SK-N-DZ (cell line): ENCODE measurements around the gene TMEM51. TPM values are rescaled to one million over a fixed set of nuclear protein-coding genes. Genes with fewer than 3 reads are reported as not detected.

Experiments used
- DNase-seq: peaks from one replicate; pipeline ENCODE4 v3.0.0-alpha.2; 2015; ENCODE audit warnings: low spot score
- polyA plus RNA-seq, 2 experiments: library from polyadenylated mRNA; depleted of rRNA; stranded (reverse); fragments of >200 nt; gene quantifications; 2 replicates each; pipeline ENCODE4 v1.2.3, GENCODE V29; 2014

The TMEM51 gene, protein sequence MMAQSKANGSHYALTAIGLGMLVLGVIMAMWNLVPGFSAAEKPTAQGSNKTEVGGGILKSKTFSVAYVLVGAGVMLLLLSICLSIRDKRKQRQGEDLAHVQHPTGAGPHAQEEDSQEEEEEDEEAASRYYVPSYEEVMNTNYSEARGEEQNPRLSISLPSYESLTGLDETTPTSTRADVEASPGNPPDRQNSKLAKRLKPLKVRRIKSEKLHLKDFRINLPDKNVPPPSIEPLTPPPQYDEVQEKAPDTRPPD
- polyA plus RNA-seq (2014; cell fraction: cytosol; rRNA removed): 27.4 and 37.8 TPM in 2 replicates
- 11.9 and 19.9 TPM in 2 replicates for polyA plus RNA-seq (2014; cell fraction: nucleus; rRNA removed)

DNA sequence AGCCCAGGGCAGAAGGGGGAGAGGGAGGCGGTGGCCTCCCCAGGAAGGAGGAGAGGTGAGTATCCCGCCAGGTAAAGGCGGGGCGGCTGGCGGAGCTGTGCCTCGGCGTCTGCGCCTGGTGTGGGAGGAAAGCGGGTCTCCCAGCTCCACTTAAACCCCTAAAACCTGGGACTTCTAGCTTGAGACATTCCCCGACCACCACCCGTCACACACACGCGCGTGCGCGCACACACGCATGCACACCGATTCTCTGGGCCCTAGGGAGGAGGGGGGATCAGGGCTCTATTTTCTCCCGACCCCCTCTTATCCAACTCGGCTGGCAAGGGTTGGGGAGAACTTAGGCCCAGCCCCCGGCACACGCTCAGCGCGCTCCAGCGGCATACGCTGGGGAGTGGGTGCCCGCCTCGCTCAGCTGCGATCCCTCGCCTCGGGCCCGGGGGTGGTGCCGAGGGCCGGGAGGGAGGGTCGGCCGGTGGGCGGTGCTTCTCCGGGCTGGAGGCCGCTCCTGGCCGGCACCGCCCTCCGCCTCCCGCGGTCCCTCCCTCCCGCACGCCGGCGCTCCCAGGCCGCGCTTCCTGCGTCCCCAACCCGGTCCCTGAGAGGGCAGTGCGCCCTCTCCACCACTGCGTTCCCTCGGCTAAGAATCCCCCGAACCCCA is at the start of gene TMEM51:
Gene TMEM51 (plus strand): TSS at position 564 of the 658 bp plus-strand sequence. CDS start 61,341 bp downstream, outside the sequence.
- DNase-seq: peak; percentile 73

DNA sequence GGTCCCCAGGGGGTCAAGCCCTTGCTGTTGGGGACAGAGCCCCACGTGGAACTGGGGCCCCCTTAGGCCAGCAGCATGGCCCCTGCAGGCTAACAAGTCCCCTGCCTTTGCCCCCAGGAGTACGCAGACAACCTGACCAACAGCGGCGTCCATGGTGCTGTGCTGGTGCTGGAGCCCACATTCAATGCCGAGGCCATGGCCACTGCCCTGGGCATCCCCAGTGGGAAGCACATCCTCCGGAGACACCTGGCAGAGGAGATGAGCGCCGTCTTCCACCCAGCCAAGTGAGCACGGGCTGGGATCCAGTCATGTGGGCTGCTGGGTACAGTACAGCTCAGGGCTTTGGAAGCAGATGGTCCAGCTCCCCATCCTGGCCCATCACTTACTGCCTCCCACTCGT is 49.6 kb upstream of the TMEM51 start:
- no peak for DNase-seq

DNA sequence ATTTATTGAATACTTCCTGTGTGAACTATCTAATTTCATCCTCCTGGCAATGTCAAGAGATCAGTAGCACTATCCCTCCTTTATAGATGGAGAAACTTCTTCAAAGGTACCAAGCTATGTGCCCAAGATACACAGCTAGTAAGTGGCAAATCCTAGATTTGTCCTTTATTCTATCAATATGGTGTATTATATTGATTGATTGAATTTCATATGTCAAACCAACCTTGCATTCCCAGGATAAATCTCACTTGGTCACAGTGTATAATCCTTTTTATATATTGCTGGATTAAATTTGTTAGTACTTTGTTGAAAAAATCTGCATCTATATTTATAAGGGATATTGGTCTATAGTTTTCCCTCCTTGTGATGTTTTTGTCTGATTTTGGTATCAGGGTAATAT is 48.8 kb upstream of the TMEM51 start:
- no peak for DNase-seq

DNA sequence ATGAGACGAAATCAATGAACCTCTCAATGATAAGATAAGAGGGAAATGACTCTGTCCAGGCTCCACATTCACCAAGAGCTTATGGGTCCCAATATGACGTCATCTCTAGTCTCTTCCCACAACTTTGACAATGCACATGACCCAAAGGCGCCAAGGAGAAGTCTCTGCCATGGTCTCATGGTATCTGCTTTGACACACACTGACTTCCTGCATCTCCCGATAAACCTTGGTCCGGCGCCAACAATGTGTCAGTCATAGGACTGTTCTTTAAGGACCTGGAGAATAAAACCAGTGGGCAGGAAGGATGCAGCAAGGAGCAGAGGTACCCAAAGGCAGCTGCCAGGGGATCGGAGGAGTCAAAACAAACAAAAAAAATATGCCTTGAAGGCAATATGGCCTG is 46.9 kb upstream of the TMEM51 start:
- DNase-seq: peak; percentile 34

DNA sequence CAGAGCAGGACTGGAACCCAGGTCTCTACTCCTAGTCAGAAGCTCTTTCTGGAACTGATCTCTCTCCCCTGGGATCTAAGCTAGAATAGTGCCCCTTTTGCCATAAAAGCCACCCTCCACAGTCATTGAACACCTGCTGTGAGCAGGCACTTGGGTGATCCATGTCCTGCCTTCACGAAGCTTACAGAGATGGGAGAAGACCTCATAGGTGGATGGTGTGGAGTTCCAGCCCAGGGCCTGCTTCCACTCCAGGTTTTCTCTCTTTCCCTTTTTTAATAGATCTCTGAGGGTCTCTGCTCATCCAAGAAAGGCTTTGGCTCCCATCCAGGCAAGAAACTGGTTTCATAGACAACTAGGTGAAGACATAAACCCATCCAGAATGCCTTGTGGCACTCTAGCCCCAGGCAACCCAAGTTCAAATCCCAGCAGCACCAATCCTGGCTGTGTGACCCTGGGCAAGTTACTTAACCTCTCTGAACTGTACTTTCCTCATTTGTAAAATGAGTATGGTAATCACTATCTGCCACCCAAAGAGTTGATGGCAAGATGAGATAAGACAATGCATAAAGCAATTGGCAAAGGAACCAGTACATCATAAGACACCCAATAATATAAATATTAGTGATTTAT is 46.4 kb upstream of the TMEM51 start:
- DNase-seq: peak; percentile 22

DNA sequence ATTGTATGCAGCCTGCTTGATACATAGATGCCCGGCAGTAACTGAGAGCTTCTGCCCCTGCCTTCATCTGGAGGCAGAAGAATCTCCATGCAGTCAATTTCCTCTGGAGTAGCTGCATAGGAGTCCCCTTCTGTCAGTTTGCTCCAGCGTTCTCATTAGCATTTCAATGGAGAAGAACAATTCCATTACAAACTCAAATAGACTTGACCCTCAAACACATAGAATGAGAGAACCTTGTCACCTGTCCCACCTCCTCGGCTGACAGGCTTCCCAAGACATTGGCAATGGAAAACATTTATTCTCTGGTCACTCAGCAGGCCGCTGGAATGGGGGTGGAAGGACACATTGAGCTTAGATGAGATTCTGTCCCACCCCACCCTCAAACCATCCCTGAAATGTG is 45.6 kb upstream of the TMEM51 start:
- no peak for DNase-seq

DNA sequence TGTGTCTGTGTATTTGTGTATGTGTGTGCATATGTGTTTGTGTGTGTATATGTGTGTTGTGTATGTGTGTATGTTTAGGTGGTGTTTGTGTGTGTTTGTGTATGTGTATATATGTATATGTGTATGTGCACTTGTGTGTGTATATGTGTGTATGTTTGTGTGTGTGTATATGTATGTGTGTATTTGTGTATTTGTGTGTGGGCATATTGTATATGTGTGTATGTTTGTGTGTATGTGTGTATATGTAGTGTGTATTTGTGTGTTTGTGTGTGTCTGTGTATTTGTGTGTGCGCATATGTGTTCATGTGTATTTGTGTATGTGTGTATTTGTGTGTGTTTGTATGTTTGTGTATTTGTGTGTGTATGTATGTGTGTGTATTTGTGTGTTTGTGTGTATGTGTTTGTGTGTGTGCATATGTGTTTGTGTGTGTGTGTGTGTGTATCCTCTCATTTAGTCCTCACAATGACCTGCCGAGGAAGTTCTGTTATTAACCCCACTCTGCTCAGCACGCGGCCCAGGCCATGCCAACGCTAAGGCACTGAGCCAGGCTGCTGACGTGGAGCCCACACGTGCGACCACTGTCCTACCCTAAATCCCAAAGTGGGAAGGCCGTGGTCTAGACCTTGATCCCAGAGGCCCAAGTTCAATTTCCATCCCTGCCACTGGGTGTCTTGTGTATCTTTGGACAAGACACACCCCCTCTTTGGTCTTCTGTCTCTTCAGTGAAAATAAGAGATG is 43.2 kb upstream of the TMEM51 start:
- DNase-seq: no peak

DNA sequence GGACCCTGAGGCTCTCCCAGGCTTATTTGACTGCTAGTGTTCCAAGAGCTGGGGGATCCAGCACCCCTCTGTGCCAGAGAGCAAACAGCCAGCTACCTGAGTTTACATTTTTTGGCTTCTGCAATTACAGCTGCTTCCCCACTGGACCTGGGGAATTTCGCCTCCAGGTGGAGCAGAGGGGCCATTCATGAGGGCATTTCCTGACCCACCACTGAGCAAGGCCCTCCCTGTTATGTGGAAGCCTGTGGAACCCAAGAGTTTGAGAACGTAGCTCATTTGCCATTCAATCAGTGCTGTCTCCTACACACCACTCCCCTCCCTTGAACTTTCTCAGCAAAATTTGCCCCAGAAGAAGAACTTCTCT is 42.7 kb upstream of the TMEM51 start:
- DNase-seq: no peak

DNA sequence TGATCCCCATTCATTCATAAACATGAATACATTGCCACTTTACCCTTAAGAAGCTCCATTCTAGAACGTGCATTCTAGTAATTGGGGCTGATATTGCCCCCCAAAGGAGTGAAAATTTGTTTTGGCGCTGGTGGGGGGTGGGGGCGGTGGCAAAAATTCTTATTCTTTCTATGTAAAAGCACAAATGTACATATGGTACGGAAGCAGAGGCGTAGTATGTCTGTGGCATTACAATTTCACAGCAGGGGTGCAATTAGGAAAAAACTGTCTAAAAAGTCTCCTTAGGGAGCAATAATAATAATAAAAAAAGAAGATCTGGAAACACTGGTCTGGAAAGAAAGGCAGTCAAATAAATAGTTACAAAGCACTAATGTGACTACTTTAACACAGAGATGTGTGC is 40.4 kb upstream of the TMEM51 start:
- DNase-seq: no peak

DNA sequence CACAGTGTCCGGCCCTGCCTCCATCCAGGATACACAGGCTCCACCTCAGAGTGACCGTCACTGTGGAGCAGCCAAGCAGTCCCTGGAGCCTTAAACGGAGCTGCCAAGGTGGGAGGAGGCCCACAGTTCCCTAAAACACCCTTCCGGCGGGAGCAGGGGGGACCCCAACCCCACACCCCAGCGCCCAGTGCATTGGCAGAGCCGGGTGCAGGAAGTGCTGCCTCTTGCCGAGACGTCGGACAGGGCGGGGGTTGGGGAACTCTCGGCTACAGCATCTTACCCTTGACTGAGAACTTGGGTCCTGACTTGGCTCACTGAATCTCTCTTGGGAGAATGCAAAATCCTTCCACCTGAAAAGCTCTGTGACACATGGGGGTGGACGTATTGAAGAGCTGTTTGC is 38.7 kb upstream of the TMEM51 start:
- no peak for DNase-seq

DNA sequence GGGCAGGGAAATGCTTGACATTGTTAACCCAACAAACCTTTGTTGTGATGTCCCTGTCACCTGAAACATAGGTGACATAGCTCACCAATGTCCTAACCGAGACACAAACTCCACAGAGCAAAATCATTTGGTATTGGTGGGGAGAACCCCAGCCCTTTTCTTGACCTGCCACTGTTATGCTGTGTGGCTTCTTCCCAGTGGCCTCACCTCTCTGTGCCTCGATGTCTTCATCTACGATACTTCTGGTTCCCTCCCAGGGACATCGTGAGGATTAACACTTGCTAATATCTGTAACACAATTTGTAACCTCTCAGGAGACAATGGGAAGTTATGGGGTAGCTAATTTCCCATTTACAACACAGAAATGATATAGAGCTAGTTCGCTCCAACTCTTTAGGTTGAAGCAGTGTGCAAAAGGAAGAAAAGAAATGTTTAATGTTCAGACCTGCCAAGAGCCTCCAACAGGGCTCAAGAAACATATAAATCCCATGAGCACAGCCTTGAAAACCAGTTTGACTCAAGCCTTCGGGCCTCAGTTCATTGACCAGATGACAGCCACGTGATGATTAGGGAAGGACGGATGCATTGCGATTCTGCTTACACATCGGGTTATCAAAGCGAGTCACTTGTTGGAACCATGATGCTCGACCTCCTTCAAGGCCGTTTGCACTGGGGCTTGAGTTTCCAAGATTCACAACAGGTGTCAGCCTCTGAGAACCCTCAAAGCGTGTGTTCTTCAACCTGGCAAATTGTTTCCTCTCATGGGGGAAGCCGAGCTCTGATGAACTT is 37.8 kb upstream of the TMEM51 start:
- no peak for DNase-seq

DNA sequence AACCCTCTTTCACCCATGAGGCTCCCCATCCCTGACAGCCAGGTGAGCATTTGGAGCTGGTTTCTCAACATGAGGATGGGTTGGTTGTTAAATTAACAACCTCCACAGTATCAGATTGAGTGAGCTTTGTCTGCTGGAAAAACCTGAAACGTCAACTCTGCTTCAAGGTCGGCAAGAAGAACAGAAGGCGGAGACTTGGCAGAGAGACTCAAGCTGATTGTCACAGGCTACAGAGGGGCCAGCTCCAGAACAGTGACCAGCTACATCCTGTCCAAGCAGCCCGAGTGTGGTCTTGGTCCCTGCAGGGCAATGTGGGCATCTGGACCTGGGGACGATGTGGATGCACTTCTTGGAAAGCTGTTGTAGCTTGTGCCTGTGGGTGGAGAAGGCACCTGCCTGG is 36.6 kb upstream of the TMEM51 start:
- DNase-seq: no peak

DNA sequence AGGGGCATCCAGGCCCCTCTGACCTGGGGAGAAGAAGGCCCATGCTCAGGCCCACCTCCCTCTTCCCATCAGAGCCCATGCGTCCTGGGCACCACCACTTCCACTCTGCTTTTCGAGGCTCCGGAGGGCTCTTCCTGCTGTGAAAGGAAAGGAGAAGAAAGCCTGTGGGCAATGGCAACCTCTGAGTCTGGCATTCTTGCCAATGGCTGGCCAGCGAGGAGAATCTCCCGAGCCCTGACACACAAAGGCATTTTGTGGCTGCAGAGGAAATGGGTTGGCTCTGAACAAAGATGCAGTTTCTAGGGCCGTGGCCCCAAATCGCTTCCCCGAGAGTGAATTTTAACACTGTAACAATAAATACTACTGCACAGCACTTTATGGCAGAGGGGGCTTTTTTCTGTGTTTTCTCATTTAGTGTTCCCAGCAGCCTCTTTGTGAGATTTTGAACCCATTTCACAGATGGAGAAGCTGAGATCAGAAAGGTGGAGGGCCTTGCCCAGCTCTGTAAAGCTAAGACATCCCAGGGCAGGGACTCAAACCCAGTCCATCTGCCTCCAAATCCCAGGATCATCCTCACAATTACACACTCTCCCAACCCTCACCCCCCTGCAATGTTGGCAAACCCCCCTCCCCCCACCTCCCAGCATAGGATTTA is 35.7 kb upstream of the TMEM51 start:
- DNase-seq: no peak

DNA sequence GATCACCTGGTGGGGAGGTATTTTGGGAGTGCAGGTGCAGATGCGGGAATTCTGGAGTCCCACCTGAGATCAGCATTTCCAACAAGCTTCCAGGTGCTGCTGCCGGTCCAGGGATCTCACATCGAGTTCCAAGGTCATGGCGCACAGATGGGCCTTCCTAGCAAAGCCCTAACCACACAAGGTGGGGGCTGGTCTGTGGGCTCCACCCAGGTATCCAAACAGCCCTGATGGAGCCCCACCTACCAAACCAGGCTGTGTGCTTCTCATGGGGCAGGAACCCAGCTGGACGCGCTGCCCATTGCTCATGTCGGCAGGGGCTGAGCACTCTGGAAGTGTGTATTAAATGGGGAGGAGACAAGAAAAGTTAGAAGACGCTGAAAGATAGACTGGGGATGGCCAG is 35.0 kb upstream of the TMEM51 start:
- DNase-seq: no peak

DNA sequence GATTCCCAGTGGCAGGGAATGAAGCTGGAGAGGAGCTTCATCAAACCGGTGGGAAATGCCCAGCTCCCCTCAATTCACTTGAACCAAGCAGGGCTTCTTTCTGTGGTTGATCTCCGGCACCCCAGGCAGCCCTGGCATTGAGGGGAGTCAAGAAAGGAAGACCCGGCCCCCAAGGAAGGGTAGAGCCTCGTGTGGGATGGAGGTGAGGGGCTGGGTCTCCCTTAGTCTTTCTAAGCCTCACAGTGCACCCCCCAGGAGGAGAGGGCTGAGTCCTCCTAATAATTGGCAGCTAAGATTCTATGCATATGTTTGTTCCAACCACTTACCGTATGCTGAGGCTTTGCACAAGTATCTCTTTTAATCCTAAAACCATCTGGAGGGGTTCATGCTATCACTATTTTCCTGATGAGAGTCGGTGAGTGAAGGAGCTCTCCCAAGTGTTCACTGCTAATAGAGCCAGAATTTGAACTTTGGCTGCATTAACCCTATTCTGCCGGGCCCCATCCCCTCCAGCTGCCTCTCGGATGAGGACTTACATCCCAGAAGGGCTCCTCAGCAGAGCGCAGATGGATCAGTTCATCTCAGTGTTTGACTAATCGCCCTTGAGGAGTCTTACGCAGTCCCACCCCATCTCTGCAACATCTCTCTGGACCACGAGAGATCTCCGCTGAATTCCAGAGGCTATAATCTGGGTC is 33.1 kb upstream of the TMEM51 start:
- no peak for DNase-seq

DNA sequence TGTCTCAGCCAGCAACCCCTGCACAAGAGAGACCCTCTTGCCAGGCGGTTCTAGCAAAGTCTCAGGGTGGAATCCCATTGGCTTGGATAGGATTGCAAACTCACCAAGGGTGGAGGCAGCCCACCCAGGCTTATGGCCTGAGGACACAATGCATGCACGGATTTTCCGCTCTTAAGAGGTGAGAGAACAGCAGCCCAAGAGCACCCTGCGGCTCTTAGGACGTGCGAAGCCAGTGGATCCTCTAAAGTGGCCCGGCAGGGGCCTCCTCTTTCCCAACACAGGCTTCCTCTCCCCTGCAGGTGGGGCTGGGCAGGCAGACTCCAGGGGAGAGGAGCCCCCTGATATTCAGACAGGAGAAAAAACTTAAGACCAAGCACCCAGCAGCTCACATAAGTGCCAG is 31.2 kb upstream of the TMEM51 start:
- no peak for DNase-seq

DNA sequence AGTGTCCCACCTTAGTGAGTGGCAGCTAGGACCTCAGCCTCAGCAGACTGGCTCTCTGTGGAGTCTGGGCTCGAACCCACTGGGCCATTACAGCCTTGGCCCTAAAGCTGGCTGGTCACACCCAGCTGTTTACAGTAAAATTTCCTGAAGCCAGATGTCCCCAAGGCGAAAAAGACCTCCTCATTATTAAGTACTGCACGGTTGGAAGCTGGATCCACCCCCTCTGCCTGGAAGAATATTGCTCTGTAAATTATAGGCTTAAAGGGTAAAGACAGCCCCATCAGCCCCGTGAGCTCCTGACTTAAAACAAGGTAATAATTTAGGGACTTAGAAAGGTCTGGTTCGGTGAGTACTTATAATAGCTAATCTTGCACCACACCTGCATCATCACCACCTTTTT is 30.3 kb upstream of the TMEM51 start:
- DNase-seq: no peak

DNA sequence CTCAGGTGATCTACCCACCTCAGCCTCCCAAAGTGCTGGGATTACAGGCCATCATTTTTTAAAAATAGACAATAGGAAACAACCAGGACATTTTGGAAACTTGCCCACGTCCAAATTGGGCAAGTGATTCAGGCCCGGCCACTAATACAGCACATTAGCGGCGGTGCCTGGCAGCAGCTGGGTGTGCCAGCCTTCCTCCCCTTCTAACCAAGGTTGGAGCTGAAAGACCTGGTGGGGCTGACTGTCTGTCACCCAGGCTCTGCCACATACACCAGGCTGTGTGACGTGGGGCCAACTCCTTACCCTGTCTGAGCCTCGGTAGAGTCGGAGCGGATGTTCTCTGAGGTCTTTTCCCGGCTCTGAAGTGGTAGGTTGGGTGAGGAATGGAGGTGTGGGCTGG is 29.6 kb upstream of the TMEM51 start:
- no peak for DNase-seq

DNA sequence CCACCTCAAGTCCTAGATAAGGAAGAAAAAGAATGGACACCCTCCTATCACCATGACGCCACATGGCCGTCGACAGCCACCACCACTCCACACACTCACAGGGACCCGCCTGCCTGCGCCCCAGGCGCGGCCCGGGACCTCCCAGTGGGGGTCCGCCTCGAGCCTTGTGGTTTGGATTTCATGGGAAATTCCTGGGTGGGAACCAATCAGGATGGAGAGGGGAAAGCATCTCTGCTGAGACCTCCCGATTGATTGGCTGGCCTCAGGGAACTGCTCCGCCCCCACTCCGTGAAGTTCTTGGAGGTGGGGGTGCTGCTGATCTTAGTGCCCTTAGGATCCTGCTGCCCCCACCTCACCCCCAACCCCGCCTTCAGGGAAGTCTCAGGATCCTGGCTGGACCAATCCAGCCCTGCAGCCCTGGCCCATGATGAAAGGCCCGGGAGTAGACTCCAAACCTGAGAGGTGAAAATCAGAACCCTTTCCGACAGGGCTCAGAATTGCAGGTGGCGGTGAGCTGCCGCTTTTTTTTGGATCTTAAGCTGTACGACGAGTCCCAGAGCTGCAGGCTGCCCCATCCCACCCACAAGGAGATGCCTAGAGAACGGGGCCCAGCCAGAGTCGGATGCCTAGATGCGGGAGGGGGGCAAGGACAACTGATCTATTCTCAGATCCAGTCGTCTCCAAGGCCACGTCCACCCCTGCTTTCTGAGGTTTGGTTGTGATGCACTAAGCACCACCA is 29.0 kb upstream of the TMEM51 start:
- DNase-seq: no peak
